Colon (tissue), 2 donors: ENCODE measurements around the gene CUX1.

Experiments used
- FAIRE-seq: peaks from 2 replicates; lab custom pipeline; 2012; peaks lifted over from hg19 to GRCh38; lab: Jason Lieb, UNC
- donor health status: control.
- donor health status: control.

The CUX1 gene

DNA sequence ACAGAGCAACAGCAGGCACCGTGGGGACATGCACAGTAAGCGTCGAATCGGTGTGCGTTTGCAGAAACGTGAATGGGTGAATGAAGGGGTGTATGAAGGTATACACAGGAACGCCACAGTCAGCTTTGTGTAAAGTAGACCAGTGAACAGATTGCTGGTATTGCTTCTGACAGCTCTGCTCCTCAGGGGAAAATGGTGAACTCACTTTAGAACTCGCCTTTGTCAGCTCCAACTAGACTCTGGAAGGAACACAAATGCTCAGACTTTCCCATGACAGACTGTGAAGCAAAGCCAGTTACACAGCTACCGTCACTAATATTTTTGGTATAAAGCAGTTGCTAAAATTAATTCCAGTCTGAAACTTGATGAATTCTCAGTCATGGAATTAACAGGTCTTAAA lies 78.9 kb downstream of the CUX1 start:
- FAIRE-seq, result no peak

- FAIRE-seq, result no peak
Measured at GRCh38 chr7:101896941-101897340, 79.5 kb downstream of the CUX1 start.

- FAIRE-seq, result no peak
Measured at GRCh38 chr7:101898106-101898505, 80.7 kb downstream of the CUX1 start.

- no peak for FAIRE-seq
Measured at GRCh38 chr7:101899616-101900015, 82.2 kb downstream of the CUX1 start.

- FAIRE-seq, result no peak
Measured at GRCh38 chr7:101900103-101900502, 82.7 kb downstream of the CUX1 start.

GRCh38 chr7:101901661-101902491 lies 84.5 kb downstream of the CUX1 start:
- FAIRE-seq, result no peak

GRCh38 chr7:101902680-101903514 lies 85.5 kb downstream of the CUX1 start:
- no peak for FAIRE-seq

- no peak for FAIRE-seq
Measured at GRCh38 chr7:101903515-101903868, 86.1 kb downstream of the CUX1 start.

DNA sequence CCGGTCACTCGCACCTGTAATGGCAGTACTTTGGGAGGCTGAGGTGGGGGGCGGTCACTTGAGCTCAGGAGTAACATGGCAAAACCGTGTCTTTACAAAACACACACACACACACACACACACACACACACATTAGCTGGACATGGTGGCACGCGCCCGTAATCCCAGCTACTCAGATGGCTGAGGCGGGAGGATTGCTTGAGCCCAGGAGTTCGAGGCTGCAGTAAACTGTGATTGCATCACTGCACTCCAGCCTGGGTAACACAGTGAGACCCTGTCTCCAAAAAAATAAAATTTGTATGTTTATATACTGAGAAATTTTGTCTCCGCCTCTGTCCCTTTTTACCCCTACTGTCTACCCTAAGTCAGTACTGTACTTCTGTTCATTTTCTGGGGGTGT lies 86.6 kb downstream of the CUX1 start:
- no peak for FAIRE-seq

DNA sequence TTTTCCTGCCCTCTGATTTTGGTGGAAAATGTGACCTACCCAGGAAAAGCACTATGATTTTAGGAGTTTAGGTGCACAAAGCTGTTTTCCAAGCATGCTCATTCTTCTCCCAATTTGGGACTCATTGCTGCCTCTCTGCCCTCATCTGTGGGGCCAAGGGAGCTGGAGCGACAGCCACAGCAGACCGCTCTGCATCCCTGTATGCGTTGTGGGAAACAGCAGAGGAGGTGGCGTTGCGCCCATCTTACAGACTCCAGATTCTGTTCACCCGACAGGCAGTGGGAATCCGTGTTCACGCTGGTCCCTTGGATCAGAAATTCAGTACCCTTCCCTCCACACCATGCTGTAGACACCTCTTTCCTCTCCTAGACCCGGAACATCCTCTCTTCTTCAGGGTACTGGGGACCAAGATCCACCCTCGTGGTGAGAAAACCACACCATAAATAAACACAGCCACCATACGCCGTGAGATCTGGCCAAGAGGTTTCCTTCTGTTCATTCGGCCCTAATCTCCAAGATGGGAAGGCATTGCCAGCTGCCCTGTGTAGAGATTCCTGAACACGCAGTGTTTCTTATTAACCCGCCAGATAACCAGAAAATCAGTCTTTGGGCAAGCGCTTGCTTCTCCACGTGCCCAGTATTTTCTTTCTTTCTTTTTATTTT lies 87.9 kb downstream of the CUX1 start:
- FAIRE-seq, result no peak

GRCh38 chr7:101906291-101907240 lies 89.1 kb downstream of the CUX1 start:
- no peak for FAIRE-seq

DNA sequence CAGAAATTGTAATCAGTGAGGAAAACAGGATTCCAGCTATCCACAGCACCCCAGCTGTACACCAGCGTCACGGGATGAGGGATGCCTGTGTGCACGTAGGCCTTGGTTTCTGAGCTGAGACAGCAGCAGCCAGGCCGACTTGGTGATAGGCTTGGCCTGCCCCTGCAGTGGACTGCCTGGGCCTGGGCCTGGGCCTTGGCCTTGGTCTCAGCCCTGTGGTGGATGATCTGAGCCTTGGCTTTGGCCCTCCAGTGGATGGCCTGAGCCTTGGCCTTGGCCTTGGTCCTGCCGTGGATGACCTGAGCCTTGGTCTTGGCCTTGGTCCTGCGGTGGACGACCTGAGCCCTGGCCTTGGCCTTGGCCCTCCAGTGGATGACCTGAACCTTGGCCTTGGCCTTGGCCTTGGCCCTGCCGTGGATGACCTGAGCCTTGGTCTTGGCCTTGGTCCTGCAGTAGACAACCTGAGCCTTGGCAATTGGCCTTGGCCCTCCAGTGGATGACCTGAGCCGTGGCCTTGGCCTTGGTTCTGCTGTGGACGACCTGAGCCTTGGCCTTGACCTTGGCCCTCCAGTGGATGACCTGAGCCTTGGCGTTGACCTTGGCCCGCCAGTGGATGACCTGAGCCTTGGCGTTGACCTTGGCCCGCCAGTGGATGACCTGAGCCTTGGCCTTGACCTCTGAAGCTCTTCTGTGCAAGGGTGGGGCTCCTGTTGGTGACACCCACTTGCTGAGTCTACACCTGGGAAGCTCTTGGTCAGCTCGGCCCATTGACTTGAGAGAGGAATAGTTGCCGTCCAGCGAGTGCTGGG lies 93.8 kb downstream of the CUX1 start:
- no peak for FAIRE-seq

GRCh38 chr7:101911800-101912715 lies 94.6 kb downstream of the CUX1 start:
- FAIRE-seq, result no peak

- no peak for FAIRE-seq
Measured at GRCh38 chr7:101912716-101913110, 95.3 kb downstream of the CUX1 start.

GRCh38 chr7:101913247-101913721 lies 95.9 kb downstream of the CUX1 start:
- FAIRE-seq, result no peak

DNA sequence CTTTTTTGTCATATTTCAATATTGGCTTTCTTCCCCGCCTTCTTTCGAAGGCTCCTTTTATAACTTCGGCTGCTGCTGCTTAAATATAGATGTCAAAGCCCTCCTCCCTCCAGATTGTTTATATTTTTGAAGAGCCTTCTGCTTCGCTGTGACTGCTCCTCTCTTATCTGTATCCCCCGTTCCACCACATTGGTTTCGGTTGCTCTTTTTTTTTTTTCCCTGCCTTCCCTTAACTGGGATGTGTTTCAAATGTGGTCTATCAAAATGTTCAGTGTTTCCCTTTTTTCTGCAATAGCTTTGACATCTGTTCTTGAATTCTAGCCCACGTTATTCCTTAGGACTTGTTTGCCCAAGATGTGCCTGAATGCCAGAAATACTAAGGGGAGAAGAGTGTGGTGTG lies 96.4 kb downstream of the CUX1 start:
- FAIRE-seq, result no peak

GRCh38 chr7:101915000-101915399 lies 97.6 kb downstream of the CUX1 start:
- no peak for FAIRE-seq

GRCh38 chr7:101916041-101916800 lies 98.8 kb downstream of the CUX1 start:
- no peak for FAIRE-seq

- FAIRE-seq, result no peak
Measured at GRCh38 chr7:101916876-101917275, 99.5 kb downstream of the CUX1 start.
